GM23338 (cell line): ENCODE measurements around the gene MED7.

ENCODE experiments used
- CREB1 ChIP-seq: fragments of 250-450 bp; sonication (Bioruptor Pico); IDR thresholded peaks from 2 replicates; pipeline ENCODE4 v1.5.0; 2020; ENCODE audit warnings: low read depth, mild to moderate bottlenecking, moderate library complexity
- EZH2 ChIP-seq: fragments of 200-600 bp; sonication (generic); IDR thresholded peaks from one replicate; pipeline ENCODE4 v1.8.0; 2017; ENCODE audit warnings: antibody characterized with exemption, mild to moderate bottlenecking, low read depth; ENCODE audit not compliant: unreplicated experiment
- POLR2AphosphoS5 ChIP-seq: IDR thresholded peaks from 2 replicates; pipeline ENCODE4 v1.6.1; 2016; ENCODE audit warnings: antibody characterized with exemption, low read depth
- REST ChIP-seq: IDR thresholded peaks from one replicate; pipeline ENCODE4 v1.6.1; 2018; ENCODE audit warnings: antibody characterized with exemption; ENCODE audit not compliant: unreplicated experiment
- STAT1 ChIP-seq: IDR thresholded peaks from one replicate; pipeline ENCODE4 v1.6.1; 2016; ENCODE audit warnings: antibody characterized with exemption; ENCODE audit not compliant: unreplicated experiment
- TF ChIP-seq, protein P1 (sequence below), 2 experiments: fragments of 200-600 bp in 1 of 2; sonication (generic) in 1 of 2; conservative IDR thresholded peaks; 2 replicates each; pipeline versions ENCODE4 v1.5.1 to v1.6.1; 2016 to 2017; ENCODE audit warnings: antibody characterized with exemption in 2 of 2, low read depth in 2 of 2, mild to moderate bottlenecking in 2 of 2, moderate library complexity in 1 of 2

- TF ChIP-seq STAT1 (no peak), EZH2 (no peak), CREB1 (CRISPR knock-in tag) (no peak), REST (no peak), POLR2AphosphoS5 (no peak)
- TF ChIP-seq, protein P1, sequence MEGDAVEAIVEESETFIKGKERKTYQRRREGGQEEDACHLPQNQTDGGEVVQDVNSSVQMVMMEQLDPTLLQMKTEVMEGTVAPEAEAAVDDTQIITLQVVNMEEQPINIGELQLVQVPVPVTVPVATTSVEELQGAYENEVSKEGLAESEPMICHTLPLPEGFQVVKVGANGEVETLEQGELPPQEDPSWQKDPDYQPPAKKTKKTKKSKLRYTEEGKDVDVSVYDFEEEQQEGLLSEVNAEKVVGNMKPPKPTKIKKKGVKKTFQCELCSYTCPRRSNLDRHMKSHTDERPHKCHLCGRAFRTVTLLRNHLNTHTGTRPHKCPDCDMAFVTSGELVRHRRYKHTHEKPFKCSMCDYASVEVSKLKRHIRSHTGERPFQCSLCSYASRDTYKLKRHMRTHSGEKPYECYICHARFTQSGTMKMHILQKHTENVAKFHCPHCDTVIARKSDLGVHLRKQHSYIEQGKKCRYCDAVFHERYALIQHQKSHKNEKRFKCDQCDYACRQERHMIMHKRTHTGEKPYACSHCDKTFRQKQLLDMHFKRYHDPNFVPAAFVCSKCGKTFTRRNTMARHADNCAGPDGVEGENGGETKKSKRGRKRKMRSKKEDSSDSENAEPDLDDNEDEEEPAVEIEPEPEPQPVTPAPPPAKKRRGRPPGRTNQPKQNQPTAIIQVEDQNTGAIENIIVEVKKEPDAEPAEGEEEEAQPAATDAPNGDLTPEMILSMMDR (conservative IDR thresholded peaks at IDR 0.05; ENCODE audit: low read depth in 2 of 2) = no peak
These were observed 46.6 kb upstream of the MED7 start for GRCh38 chr5:157189223-157189622.
